ENCODE results near the gene DCLRE1C.
"Not testable (repeated sequence)": the region's sequence is repeated elsewhere in the genome, so short reads cannot be mapped to it uniquely, and the experiment has no call there.

Gene DCLRE1C

GRCh38 chr10:14884082-14884481 lies 69.8 kb downstream of the DCLRE1C start:
- DNase-seq (ENCODE audit: low read depth in 2 of 2), result no peak

GRCh38 chr10:14880229-14880628 lies 73.7 kb downstream of the DCLRE1C start:
- no peak for DNase-seq (ENCODE audit: low read depth in 2 of 2)

GRCh38 chr10:14879928-14880193 lies 74.0 kb downstream of the DCLRE1C start:
- no peak for DNase-seq (ENCODE audit: low read depth in 2 of 2)

GRCh38 chr10:14879124-14879927 lies 74.6 kb downstream of the DCLRE1C start:
- peak in 1 of 2 donors; percentile 24 for DNase-seq (ENCODE audit: low read depth in 2 of 2)

- DNase-seq (ENCODE audit: low read depth in 2 of 2), result peak; percentile 81 to 95
These were observed 75.4 kb downstream of the DCLRE1C start, which contains the start of gene SUV39H2 for GRCh38 chr10:14878266-14879123. Gene SUV39H2, plus strand, starts transcription at chr10:14878866. Its CDS starts 23 bp downstream, at chr10:14878889.

- no peak for DNase-seq (ENCODE audit: low read depth in 2 of 2)
These were observed 77.1 kb downstream of the DCLRE1C start for GRCh38 chr10:14876764-14877163.

GRCh38 chr10:14875941-14876340 lies 78.0 kb downstream of the DCLRE1C start:
- no peak for DNase-seq (ENCODE audit: low read depth in 2 of 2)

GRCh38 chr10:14873090-14873760 lies 80.7 kb downstream of the DCLRE1C start:
- DNase-seq (ENCODE audit: low read depth in 2 of 2), result no peak

GRCh38 chr10:14864871-14865270 lies 89.0 kb downstream of the DCLRE1C start:
- not testable (repeated sequence) for DNase-seq (ENCODE audit: low read depth in 2 of 2)

- DNase-seq (ENCODE audit: low read depth in 2 of 2), result not testable (repeated sequence)
These were observed 89.4 kb downstream of the DCLRE1C start for GRCh38 chr10:14864466-14864865.

- no peak for DNase-seq (ENCODE audit: low read depth in 2 of 2)
These were observed 93.1 kb downstream of the DCLRE1C start for GRCh38 chr10:14860791-14861190.

- DNase-seq (ENCODE audit: low read depth in 2 of 2), result no peak
These were observed 94.1 kb downstream of the DCLRE1C start for GRCh38 chr10:14859775-14860174.

GRCh38 chr10:14859043-14859442 lies 94.9 kb downstream of the DCLRE1C start:
- DNase-seq (ENCODE audit: low read depth in 2 of 2), result no peak

- no peak for DNase-seq (ENCODE audit: low read depth in 2 of 2)
These were observed 95.4 kb downstream of the DCLRE1C start for GRCh38 chr10:14858338-14858960.

- DNase-seq (ENCODE audit: low read depth in 2 of 2), result no peak
These were observed 98.4 kb downstream of the DCLRE1C start for GRCh38 chr10:14855453-14855852.

GRCh38 chr10:14852236-14852635 lies 101.7 kb downstream of the DCLRE1C start:
- DNase-seq (ENCODE audit: low read depth in 2 of 2), result no peak
